ENCODE measurements around the gene MTNR1B. TPM values are rescaled to one million over a fixed set of nuclear protein-coding genes. Genes with fewer than 3 reads are reported as not detected.

MTNR1B gene
- total RNA-seq, 1 donor from 2014 or later, result 0.94 TPM

- H3K27ac Mint-ChIP-seq (ENCODE audit: unreplicated experiment), result no peak overlapping the region
- H3K27me3 Mint-ChIP-seq (ENCODE audit: unreplicated experiment), result no peaks in the 10 kb centered on the region
- no peak for DNase-seq (ENCODE audit: extremely low spot score, unreplicated experiment)
- no peak overlapping the region for H3K4me3 Mint-ChIP-seq (ENCODE audit: unreplicated experiment)
- H3K4me1 Mint-ChIP-seq (ENCODE audit: unreplicated experiment), result peaks cover 4% of the 10 kb centered on the region
- peaks cover 14% of the 10 kb centered on the region for H3K9me3 Mint-ChIP-seq (ENCODE audit: unreplicated experiment)
- H3K36me3 Mint-ChIP-seq (ENCODE audit: unreplicated experiment), result peaks cover 9% of the 10 kb centered on the region
- TF ChIP-seq CTCF (IDR thresholded peaks at IDR 0.05), result no peak
Measured at GRCh38 chr11:92954003-92954402, 15.4 kb upstream of the MTNR1B start.

- H3K36me3 Mint-ChIP-seq (ENCODE audit: unreplicated experiment), result peaks cover 2% of the 10 kb centered on the region
- TF ChIP-seq CTCF (IDR thresholded peaks at IDR 0.05), result no peak
- H3K27me3 Mint-ChIP-seq (ENCODE audit: unreplicated experiment), result no peaks in the 10 kb centered on the region
Measured at GRCh38 chr11:92955860-92956259, 13.6 kb upstream of the MTNR1B start.

GRCh38 chr11:92960886-92961285, 8.6 kb upstream of the MTNR1B start:
- H3K4me3 Mint-ChIP-seq (ENCODE audit: unreplicated experiment), result no peak overlapping the region
- no peaks in the 10 kb centered on the region for H3K9me3 Mint-ChIP-seq (ENCODE audit: unreplicated experiment)
- no peak for DNase-seq (ENCODE audit: extremely low spot score, unreplicated experiment)
- peak overlapping the region; percentile 8 for H3K27ac Mint-ChIP-seq (ENCODE audit: unreplicated experiment)
- peaks cover 2% of the 10 kb centered on the region for H3K36me3 Mint-ChIP-seq (ENCODE audit: unreplicated experiment)
- no peak for TF ChIP-seq CTCF (IDR thresholded peaks at IDR 0.05)
- peaks cover 27% of the 10 kb centered on the region for H3K4me1 Mint-ChIP-seq (ENCODE audit: unreplicated experiment)
- H3K27me3 Mint-ChIP-seq (ENCODE audit: unreplicated experiment), result no peaks in the 10 kb centered on the region

More at GRCh38 chr11:92955860-92956259, 13.6 kb upstream of the MTNR1B start:
- Mint-ChIP-seq H3K27ac (ENCODE audit: unreplicated experiment) (no peak overlapping the region), H3K9me3 (ENCODE audit: unreplicated experiment) (peaks cover 2% of the 10 kb centered on the region), H3K4me3 (ENCODE audit: unreplicated experiment) (no peak overlapping the region), H3K4me1 (ENCODE audit: unreplicated experiment) (peaks cover 14% of the 10 kb centered on the region)
- DNase-seq (ENCODE audit: extremely low spot score, unreplicated experiment), result no peak

GRCh38 chr11:92962446-92962845, 7.0 kb upstream of the MTNR1B start:
- H3K4me3 Mint-ChIP-seq (ENCODE audit: unreplicated experiment), result no peak overlapping the region
- H3K27me3 Mint-ChIP-seq (ENCODE audit: unreplicated experiment), result no peaks in the 10 kb centered on the region
- H3K9me3 Mint-ChIP-seq (ENCODE audit: unreplicated experiment), result no peaks in the 10 kb centered on the region
- DNase-seq (ENCODE audit: extremely low spot score, unreplicated experiment), result no peak
- peaks cover 30% of the 10 kb centered on the region for H3K4me1 Mint-ChIP-seq (ENCODE audit: unreplicated experiment)
- no peak for TF ChIP-seq CTCF (IDR thresholded peaks at IDR 0.05)
- peaks cover under 1% of the 10 kb centered on the region for H3K36me3 Mint-ChIP-seq (ENCODE audit: unreplicated experiment)
- H3K27ac Mint-ChIP-seq (ENCODE audit: unreplicated experiment), result peak overlapping the region; percentile 8

GRCh38 chr11:92964471-92964870, 5.0 kb upstream of the MTNR1B start:
- TF ChIP-seq CTCF (IDR thresholded peaks at IDR 0.05), result no peak
- H3K9me3 Mint-ChIP-seq (ENCODE audit: unreplicated experiment), result no peaks in the 10 kb centered on the region
- H3K4me1 Mint-ChIP-seq (ENCODE audit: unreplicated experiment), result peaks cover 32% of the 10 kb centered on the region
- no peaks in the 10 kb centered on the region for H3K36me3 Mint-ChIP-seq (ENCODE audit: unreplicated experiment)
- no peaks in the 10 kb centered on the region for H3K27me3 Mint-ChIP-seq (ENCODE audit: unreplicated experiment)
- H3K4me3 Mint-ChIP-seq (ENCODE audit: unreplicated experiment), result no peak overlapping the region
- no peak for DNase-seq (ENCODE audit: extremely low spot score, unreplicated experiment)
- H3K27ac Mint-ChIP-seq (ENCODE audit: unreplicated experiment), result no peak overlapping the region
